Mesenchymal stem cell (in vitro differentiated cells and primary cell): ENCODE measurements around the gene TMEM92.

Experiments used
- DNase-seq: peaks from one replicate; pipeline ENCODE4 v3.0.0-alpha.2; 2013
- H2AFZ ChIP-seq: one replicate; pipeline ENCODE4 v1.6.1; 2013; ENCODE audit warnings: low read depth, mild to moderate bottlenecking, control low read depth, inconsistent platforms, low read length, moderate library complexity
- H2AK5ac ChIP-seq: 2 replicates; pipeline ENCODE4 v1.6.1; 2013; ENCODE audit warnings: low read length, moderate library complexity, mild to moderate bottlenecking, inconsistent platforms; ENCODE audit not compliant: severe bottlenecking
- H2BK120ac ChIP-seq: one replicate; pipeline ENCODE4 v1.6.1; 2013; ENCODE audit warnings: low read depth, mild to moderate bottlenecking, inconsistent platforms, low read length, moderate library complexity
- H2BK12ac ChIP-seq, 2 experiments: one replicate each; pipeline ENCODE4 v1.6.1; 2013; ENCODE audit warnings: inconsistent platforms in 2 of 2, low read length in 2 of 2, mild to moderate bottlenecking in 2 of 2, moderate library complexity in 2 of 2, control low read depth in 1 of 2
- H2BK15ac ChIP-seq: one replicate; pipeline ENCODE4 v1.6.1; 2013; ENCODE audit warnings: mild to moderate bottlenecking, low read depth, inconsistent platforms; ENCODE audit not compliant: poor library complexity, severe bottlenecking
- H2BK5ac ChIP-seq: 2 replicates; pipeline ENCODE4 v1.6.1; 2013; ENCODE audit warnings: low read depth, mild to moderate bottlenecking, low read length, control low read depth, inconsistent platforms; ENCODE audit not compliant: poor library complexity, severe bottlenecking
- H3K14ac ChIP-seq, 2 experiments: one replicate each; pipeline ENCODE4 v1.6.1; 2013; ENCODE audit warnings: inconsistent platforms in 2 of 2, low read length in 2 of 2, control low read depth in 1 of 2, mild to moderate bottlenecking in 1 of 2, moderate library complexity in 1 of 2
- H3K18ac ChIP-seq, 2 experiments: one replicate each; pipeline ENCODE4 v1.6.1; 2013; ENCODE audit warnings: inconsistent platforms in 2 of 2, low read length in 2 of 2, control low read depth in 1 of 2, low read depth in 1 of 2, mild to moderate bottlenecking in 1 of 2
- H3K23ac ChIP-seq, 2 experiments: one replicate each; pipeline ENCODE4 v1.6.1; 2013; ENCODE audit warnings: inconsistent platforms in 2 of 2, low read length in 2 of 2, mild to moderate bottlenecking in 2 of 2, moderate library complexity in 2 of 2, control low read depth in 1 of 2
- H3K27ac ChIP-seq: 2 replicates; pipeline ENCODE4 v1.5.1; 2013; ENCODE audit warnings: mild to moderate bottlenecking, moderate library complexity, low read length, control low read depth, inconsistent platforms; ENCODE audit not compliant: poor library complexity, severe bottlenecking
- H3K27me3 ChIP-seq, 2 experiments: 2 replicates each; pipeline versions ENCODE4 v1.6.1 to v1.7.0; 2013; ENCODE audit warnings: low read length in 2 of 2, mild to moderate bottlenecking in 2 of 2, moderate library complexity in 2 of 2, control low read depth in 1 of 2, inconsistent platforms in 1 of 2; ENCODE audit not compliant: control insufficient read depth in 1 of 2, insufficient read depth in 1 of 2
- H3K36me3 ChIP-seq, 2 experiments: 2 replicates each; pipeline versions ENCODE4 v1.6.1 to v1.7.0; 2013; ENCODE audit warnings: low read length in 2 of 2, control low read depth in 1 of 2, inconsistent platforms in 1 of 2, low read depth in 1 of 2, mild to moderate bottlenecking in 1 of 2; ENCODE audit not compliant: insufficient read depth in 2 of 2, control insufficient read depth in 1 of 2
- H3K4ac ChIP-seq, 2 experiments: one replicate each; pipeline ENCODE4 v1.6.1; 2013; ENCODE audit warnings: inconsistent platforms in 2 of 2, low read length in 2 of 2, mild to moderate bottlenecking in 2 of 2, moderate library complexity in 2 of 2, control low read depth in 1 of 2, low read depth in 1 of 2
- H3K4me1 ChIP-seq: 2 replicates; pipeline ENCODE4 v1.6.1; 2013; ENCODE audit warnings: low read depth, low read length, control low read depth; ENCODE audit not compliant: control insufficient read depth, insufficient read depth
- H3K4me2 ChIP-seq: 2 replicates; pipeline ENCODE4 v1.6.1; 2013; ENCODE audit warnings: low read length, mild to moderate bottlenecking, inconsistent platforms; ENCODE audit not compliant: poor library complexity, severe bottlenecking
- H3K4me3 ChIP-seq, 2 experiments: 2 replicates each; pipeline versions ENCODE4 v1.5.1 to v1.7.0; 2013; ENCODE audit warnings: low read length in 2 of 2, mild to moderate bottlenecking in 2 of 2, control low read depth in 1 of 2, low read depth in 1 of 2; ENCODE audit not compliant: insufficient read depth in 1 of 2
- H3K79me1 ChIP-seq: replicated peaks from 2 replicates; pipeline ENCODE4 v1.6.1; 2013; ENCODE audit warnings: mild to moderate bottlenecking, control low read depth, low read length, inconsistent platforms; ENCODE audit not compliant: poor library complexity, severe bottlenecking
- H3K9ac ChIP-seq: 2 replicates; pipeline ENCODE4 v1.7.0; 2013; ENCODE audit warnings: mild to moderate bottlenecking, low read length, moderate library complexity
- H3K9me3 ChIP-seq: 2 replicates; pipeline ENCODE4 v1.7.0; 2013; ENCODE audit warnings: mild to moderate bottlenecking, low read length; ENCODE audit not compliant: control insufficient read depth
- H4K8ac ChIP-seq: one replicate; pipeline ENCODE4 v1.6.1; 2013; ENCODE audit warnings: inconsistent platforms, mild to moderate bottlenecking, low read length, moderate library complexity
- H4K91ac ChIP-seq: one replicate; pipeline ENCODE4 v1.6.1; 2013; ENCODE audit warnings: mild to moderate bottlenecking, low read length, inconsistent platforms
- WGBS: methylation state at CpG from one replicate; pipeline ENCODE4 v1.1.7; 2013; ENCODE audit warnings: mixed read lengths; 5-methylcytosine and 5-hydroxymethylcytosine counted together

The TMEM92 gene

DNA sequence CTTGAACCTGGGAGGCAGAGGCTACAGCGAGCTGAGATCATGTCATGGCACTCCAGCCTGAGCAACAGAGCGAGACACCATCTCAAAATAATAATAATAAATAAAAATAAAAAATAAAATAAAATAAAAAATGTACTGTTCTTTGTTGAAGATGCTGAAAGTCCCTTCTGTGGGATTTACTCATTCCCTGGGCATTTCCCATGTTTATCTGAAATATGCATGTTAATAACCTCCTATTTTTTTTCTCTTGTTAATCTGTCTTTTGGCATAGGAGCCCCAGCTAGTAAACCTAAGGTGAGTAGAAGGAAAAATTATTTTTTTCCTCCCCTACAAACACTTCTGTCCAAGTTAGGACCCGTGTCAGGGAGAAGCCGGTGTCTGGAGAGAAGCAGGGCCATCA is 34.4 kb downstream of the TMEM92 start:
- no peak overlapping the region for H3K4ac ChIP-seq

DNA sequence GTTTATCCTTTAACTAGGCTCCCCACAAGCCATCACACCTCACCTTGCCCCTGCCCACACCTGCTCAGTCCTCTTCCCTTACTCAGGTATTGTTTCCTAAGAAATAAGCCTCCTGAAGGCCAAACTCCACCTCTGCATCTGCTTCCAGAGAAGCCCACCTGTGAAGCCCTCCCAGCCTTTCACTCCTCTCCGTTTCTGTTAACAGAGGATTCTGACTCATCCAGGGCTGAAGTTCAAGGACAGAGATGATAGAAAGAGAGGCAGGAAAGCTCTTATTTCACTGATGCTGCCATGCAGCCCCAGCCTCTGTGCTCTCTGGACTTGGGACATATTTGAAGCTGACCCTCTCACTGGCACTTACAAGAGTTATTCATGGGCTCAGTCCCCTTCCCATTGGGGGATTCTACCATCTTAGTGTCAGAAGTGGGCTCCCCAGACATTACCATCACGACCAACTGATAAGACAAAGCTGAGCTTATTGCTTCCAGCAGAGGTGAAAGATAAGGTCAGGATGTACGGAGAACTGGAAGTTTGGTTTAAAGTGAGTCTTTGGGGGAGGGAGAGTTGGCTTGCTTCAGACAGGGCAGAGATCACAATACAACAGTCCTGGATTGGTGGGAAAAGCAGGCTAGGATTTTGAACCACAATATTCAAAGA is 36.3 kb downstream of the TMEM92 start:
- H3K4me2 ChIP-seq, result no peak overlapping the region
- H3K9ac ChIP-seq, result no peak overlapping the region
- no peak overlapping the region for H2BK15ac ChIP-seq
- H3K79me1 ChIP-seq, result no peaks in the 10 kb centered on the region
- H3K18ac ChIP-seq, result no peak overlapping the region
- 7% methylated on average over 3 of the region's 3 CpGs for WGBS
- H2BK12ac ChIP-seq, result no peak overlapping the region
- no peaks in the 10 kb centered on the region for H3K36me3 ChIP-seq
- H3K9me3 ChIP-seq, result no peaks in the 10 kb centered on the region
- no peak overlapping the region for H2BK5ac ChIP-seq
- DNase-seq, result no peak
- no peak overlapping the region for H2AFZ ChIP-seq
- no peak overlapping the region for H3K4me3 ChIP-seq
- H4K8ac ChIP-seq, result no peak overlapping the region
- no peak overlapping the region for H2BK120ac ChIP-seq
- no peak overlapping the region for H3K4ac ChIP-seq
- no peak overlapping the region for H3K27ac ChIP-seq
- no peak overlapping the region for H4K91ac ChIP-seq
- peaks cover 10% of the 10 kb centered on the region for H3K4me1 ChIP-seq
- no peak overlapping the region for H3K14ac ChIP-seq
- H3K23ac ChIP-seq, result no peak overlapping the region
- H2AK5ac ChIP-seq, result peak overlapping the region; percentile 79
- H3K27me3 ChIP-seq, result peaks cover 14 to 33% of the 10 kb centered on the region in 2 experiments

More for the DNA sequence above, 34.4 kb downstream of the TMEM92 start:
- Histone ChIP-seq H3K4me3 (no peak overlapping the region), H2BK120ac (no peak overlapping the region), H4K91ac (no peak overlapping the region), H2BK12ac (no peak overlapping the region), H2BK5ac (no peak overlapping the region), H3K18ac (no peak overlapping the region), H3K36me3 (no peaks in the 10 kb centered on the region), H3K14ac (no peak overlapping the region), H3K9me3 (no peaks in the 10 kb centered on the region), H2BK15ac (no peak overlapping the region), H3K23ac (no peak overlapping the region), H2AK5ac (no peak overlapping the region), H3K79me1 (no peaks in the 10 kb centered on the region), H3K27me3 (peaks cover 14 to 24% of the 10 kb centered on the region in 2 experiments), H3K27ac (no peak overlapping the region), H4K8ac (no peak overlapping the region), H3K9ac (no peak overlapping the region), H3K4me1 (peaks cover 8% of the 10 kb centered on the region), H2AFZ (no peak overlapping the region), H3K4me2 (no peak overlapping the region)
- 100% methylated on average over 2 of the region's 4 CpGs for WGBS
- DNase-seq, result peak; percentile 42

DNA sequence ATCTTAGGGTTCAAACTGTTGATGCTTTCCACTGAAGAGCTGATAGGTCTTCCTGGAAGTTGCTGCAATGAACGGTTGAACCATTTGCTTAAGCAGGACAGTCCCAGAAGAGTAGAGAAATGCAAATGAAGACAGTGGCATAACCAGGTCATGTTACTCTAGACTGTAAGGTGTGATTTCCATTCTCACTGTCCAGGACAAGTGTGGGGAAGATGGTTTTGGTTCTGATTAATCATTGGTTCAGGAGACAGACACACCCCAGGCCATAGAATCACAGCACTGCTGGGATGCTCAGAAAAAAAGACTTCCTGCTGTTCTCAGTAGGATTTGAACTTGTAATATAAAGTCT is 36.8 kb downstream of the TMEM92 start:
- H3K4me1 ChIP-seq, result peaks cover 10% of the 10 kb centered on the region
- no peak overlapping the region for H4K8ac ChIP-seq
- no peak overlapping the region for H3K9ac ChIP-seq
- 91% methylated on average over 1 of the region's 1 CpG for WGBS
- H2BK12ac ChIP-seq, result no peak overlapping the region
- no peak overlapping the region for H2BK5ac ChIP-seq
- H3K4me2 ChIP-seq, result no peak overlapping the region
- no peak overlapping the region for H2AFZ ChIP-seq
- no peaks in the 10 kb centered on the region for H3K36me3 ChIP-seq
- H4K91ac ChIP-seq, result no peak overlapping the region
- no peak overlapping the region for H2BK15ac ChIP-seq
- DNase-seq, result no peak
- H3K9me3 ChIP-seq, result no peaks in the 10 kb centered on the region
- no peak overlapping the region for H2AK5ac ChIP-seq
- H3K14ac ChIP-seq, result no peak overlapping the region
- no peaks in the 10 kb centered on the region for H3K79me1 ChIP-seq
- no peak overlapping the region for H3K23ac ChIP-seq
- no peak overlapping the region for H3K27ac ChIP-seq
- no peak overlapping the region for H3K4ac ChIP-seq
- no peak overlapping the region for H3K18ac ChIP-seq
- H2BK120ac ChIP-seq, result no peak overlapping the region
- peaks cover 14 to 33% of the 10 kb centered on the region in 2 experiments for H3K27me3 ChIP-seq
- H3K4me3 ChIP-seq, result no peak overlapping the region

DNA sequence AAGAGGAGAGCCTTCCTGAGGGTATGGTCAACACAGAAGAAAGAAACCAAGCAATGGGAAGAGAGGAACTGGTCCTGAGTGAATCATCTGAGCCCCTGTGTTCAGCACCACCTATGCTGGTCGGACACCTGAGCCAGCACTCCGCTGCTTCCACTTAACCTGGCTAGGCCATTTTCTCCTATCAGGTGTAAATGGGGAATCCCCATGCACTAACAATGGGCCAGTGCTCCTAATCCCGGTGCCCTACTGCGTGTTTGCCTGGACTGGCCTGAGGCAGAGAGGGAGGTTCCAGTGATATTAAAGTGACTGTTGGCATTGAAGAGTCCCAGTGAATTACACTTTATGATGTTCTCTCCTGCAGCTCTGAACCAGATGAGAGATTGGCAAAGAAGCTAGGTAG is 37.2 kb downstream of the TMEM92 start:
- Histone ChIP-seq H3K4me3 (no peak overlapping the region), H3K18ac (no peak overlapping the region)
- 55% methylated on average over 4 of the region's 4 CpGs for WGBS

More for the DNA sequence above, 37.2 kb downstream of the TMEM92 start:
- Histone ChIP-seq H3K36me3 (no peaks in the 10 kb centered on the region), H2AFZ (no peak overlapping the region), H4K8ac (no peak overlapping the region), H2AK5ac (no peak overlapping the region), H2BK12ac (no peak overlapping the region), H3K79me1 (no peaks in the 10 kb centered on the region), H2BK120ac (no peak overlapping the region), H3K4me1 (peaks cover 10% of the 10 kb centered on the region), H3K9me3 (no peaks in the 10 kb centered on the region), H2BK15ac (no peak overlapping the region), H4K91ac (no peak overlapping the region), H3K4ac (no peak overlapping the region), H3K4me2 (no peak overlapping the region), H3K14ac (no peak overlapping the region), H3K9ac (no peak overlapping the region), H2BK5ac (no peak overlapping the region), H3K27ac (no peak overlapping the region), H3K23ac (no peak overlapping the region), H3K27me3 (peaks cover 14 to 33% of the 10 kb centered on the region in 2 experiments)
- no peak for DNase-seq
